GM12891 (cell line): ENCODE measurements around the gene GTPBP6.
A peak's percentile ranks its signal among the peaks of the same experiment; 100 is the strongest.
"Not testable (repeated sequence)": the region's sequence is repeated elsewhere in the genome, so short reads cannot be mapped to it uniquely, and the experiment has no call there.

Source experiments
- DNase-seq: peaks from one replicate; pipeline ENCODE4 v3.0.0; 2011; ENCODE audit warnings: low spot score; ENCODE audit not compliant: insufficient read length
- FAIRE-seq: peaks from 2 replicates; lab custom pipeline; 2011; peaks lifted over from hg19 to GRCh38; lab: Jason Lieb, UNC
- PAX5 ChIP-seq: IDR thresholded peaks from 2 replicates; pipeline ENCODE4 v1.6.1; 2011; ENCODE audit warnings: low read length, moderate library complexity, mild to moderate bottlenecking; ENCODE audit not compliant: insufficient read depth, severe bottlenecking
- POLR2A ChIP-seq: IDR thresholded peaks from 2 replicates; pipeline ENCODE4 v1.6.1; 2011; ENCODE audit warnings: low read depth, low read length, control low read depth
- POLR2AphosphoS5 ChIP-seq: IDR thresholded peaks from 2 replicates; pipeline ENCODE4 v1.6.1; 2011; ENCODE audit warnings: low read depth, low read length, control low read depth
- POU2F2 ChIP-seq: IDR thresholded peaks from 2 replicates; pipeline ENCODE4 v1.6.1; 2011; ENCODE audit warnings: low read depth, mild to moderate bottlenecking, control low read depth, low read length, moderate library complexity
- SPI1 ChIP-seq: IDR thresholded peaks from 2 replicates; pipeline ENCODE4 v1.6.1; 2011; ENCODE audit warnings: low read depth, low read length, control low read depth
- TAF1 ChIP-seq: IDR thresholded peaks from 2 replicates; pipeline ENCODE4 v1.6.1; 2011; ENCODE audit warnings: low read depth, low read length, control low read depth

Gene GTPBP6

GRCh38 chrX:281166-281999, 37.2 kb downstream of the GTPBP6 start, which contains the start of gene PLCXD1:
PLCXD1 (plus strand) TSS chrX:281381; CDS start chrX:284188, 2,807 bp downstream.
- FAIRE-seq, result peak; percentile 33
- TF ChIP-seq POLR2AphosphoS5 (no peak), TAF1 (no peak), PAX5 (no peak), POLR2A (no peak)
- no peak for DNase-seq

- not testable (repeated sequence) for FAIRE-seq, DNase-seq
Observed at GRCh38 chrX:280722-281121, 37.9 kb downstream of the GTPBP6 start.

GRCh38 chrX:279757-280604, 38.6 kb downstream of the GTPBP6 start:
- DNase-seq, result not testable (repeated sequence)
- peak; percentile 52 for FAIRE-seq

- FAIRE-seq (peak; percentile 23), DNase-seq (no peak)
- TF ChIP-seq POLR2AphosphoS5 (no peak), POLR2A (no peak), TAF1 (no peak), SPI1 (no peak), POU2F2 (no peak), PAX5 (no peak)
Observed at GRCh38 chrX:276581-277201, 41.9 kb downstream of the GTPBP6 start.

- FAIRE-seq (peak; percentile 23), DNase-seq (peak; percentile 75)
- no peak for TF ChIP-seq POLR2A
- TF ChIP-seq TAF1, result no peak
- TF ChIP-seq SPI1, result no peak
- TF ChIP-seq POLR2AphosphoS5, result no peak
- TF ChIP-seq POU2F2, result no peak
- TF ChIP-seq PAX5, result no peak
Observed at GRCh38 chrX:275967-276580, 42.5 kb downstream of the GTPBP6 start.

GRCh38 chrX:275476-275966, 43.1 kb downstream of the GTPBP6 start:
- TF ChIP-seq POU2F2 (no peak), TAF1 (no peak), PAX5 (no peak), POLR2A (no peak), POLR2AphosphoS5 (no peak), SPI1 (no peak)

GRCh38 chrX:274904-275475, 43.6 kb downstream of the GTPBP6 start:
- FAIRE-seq, result no peak
- no peak for DNase-seq
- no peak for TF ChIP-seq POLR2A
- no peak for TF ChIP-seq TAF1
- no peak for TF ChIP-seq SPI1
- no peak for TF ChIP-seq POLR2AphosphoS5
- TF ChIP-seq POU2F2, result no peak
- no peak for TF ChIP-seq PAX5

More at GRCh38 chrX:275476-275966, 43.1 kb downstream of the GTPBP6 start:
- DNase-seq (no peak), FAIRE-seq (no peak)

GRCh38 chrX:270848-271367, 47.7 kb downstream of the GTPBP6 start:
- TF ChIP-seq TAF1 (no peak), SPI1 (no peak), POU2F2 (no peak), PAX5 (no peak), POLR2AphosphoS5 (no peak), POLR2A (no peak)
- FAIRE-seq (no peak), DNase-seq (no peak)

GRCh38 chrX:267771-268261, 50.8 kb downstream of the GTPBP6 start:
- DNase-seq (no peak), FAIRE-seq (no peak)
- TF ChIP-seq PAX5 (no peak), POLR2AphosphoS5 (no peak)
